GM23248 (cell line): Measurements from ENCODE around the gene GRIK5. TPM values are rescaled to one million over a fixed set of nuclear protein-coding genes. Genes with fewer than 3 reads are reported as not detected.

ENCODE experiments used
- DNase-seq: peaks from one replicate; pipeline ENCODE4 v3.0.0-alpha.2; 2015
- H2AFZ ChIP-seq: fragments of 200-600 bp; sonication (generic); 2 replicates; pipeline ENCODE4 v1.6.1; 2016; ENCODE audit warnings: antibody characterized with exemption
- H3F3A ChIP-seq: fragments of 200-600 bp; sonication (generic); 2 replicates; pipeline ENCODE4 v1.6.1; 2016; ENCODE audit warnings: mild to moderate bottlenecking, antibody characterized with exemption, mixed run types; ENCODE audit not compliant: insufficient read depth
- H3K27ac ChIP-seq: fragments of 200-600 bp; sonication (generic); 2 replicates; pipeline ENCODE4 v1.5.1; 2016; ENCODE audit warnings: mild to moderate bottlenecking
- H3K27me3 ChIP-seq: fragments of 200-600 bp; sonication (generic); replicated peaks from 2 replicates; pipeline ENCODE4 v1.6.1; 2016; ENCODE audit warnings: mild to moderate bottlenecking; ENCODE audit not compliant: insufficient read depth
- H3K36me3 ChIP-seq: fragments of 200-600 bp; sonication (generic); 2 replicates; pipeline ENCODE4 v1.6.1; 2016; ENCODE audit warnings: low read depth, mild to moderate bottlenecking
- H3K4me1 ChIP-seq: fragments of 200-600 bp; sonication (generic); 2 replicates; pipeline ENCODE4 v1.6.1; 2016; ENCODE audit warnings: mild to moderate bottlenecking; ENCODE audit not compliant: insufficient read depth
- H3K4me2 ChIP-seq: fragments of 200-600 bp; sonication (generic); one replicate; pipeline ENCODE4 v1.6.1; 2016; ENCODE audit warnings: mild to moderate bottlenecking; ENCODE audit not compliant: unreplicated experiment
- H3K4me3 ChIP-seq: fragments of 200-600 bp; sonication (generic); 2 replicates; pipeline ENCODE4 v1.5.1; 2016; ENCODE audit warnings: mild to moderate bottlenecking
- H3K79me2 ChIP-seq: fragments of 200-600 bp; sonication (generic); 2 replicates; pipeline ENCODE4 v1.6.1; 2016; ENCODE audit warnings: mild to moderate bottlenecking; ENCODE audit not compliant: insufficient read depth
- H3K9ac ChIP-seq: fragments of 200-600 bp; sonication (generic); 2 replicates; pipeline ENCODE4 v1.6.1; 2016; ENCODE audit warnings: mild to moderate bottlenecking
- H3K9me2 ChIP-seq: fragments of 200-600 bp; sonication (generic); 2 replicates; pipeline ENCODE4 v1.6.1; 2016; ENCODE audit warnings: mixed run types, mild to moderate bottlenecking, moderate library complexity; ENCODE audit not compliant: insufficient read depth
- H3K9me3 ChIP-seq: fragments of 200-600 bp; sonication (generic); one replicate; pipeline ENCODE4 v1.6.1; 2017; ENCODE audit warnings: low read depth
- H4K20me1 ChIP-seq: fragments of 200-600 bp; sonication (generic); 2 replicates; pipeline ENCODE4 v1.6.0; 2016; ENCODE audit not compliant: insufficient read depth
- EZH2 ChIP-seq: fragments of 200-600 bp; sonication (generic); IDR thresholded peaks from 2 replicates; pipeline ENCODE4 v1.6.1; 2018; ENCODE audit warnings: antibody characterized with exemption, mild to moderate bottlenecking; ENCODE audit not compliant: insufficient read depth, poor library complexity, severe bottlenecking
- EZH2phosphoT487 ChIP-seq: fragments of 200-600 bp; sonication (generic); IDR thresholded peaks from 2 replicates; pipeline ENCODE4 v1.6.1; 2018; ENCODE audit warnings: antibody characterized with exemption, moderate library complexity, mild to moderate bottlenecking, low read depth; ENCODE audit not compliant: insufficient read depth
- WGBS, 2 experiments: methylation state at CpG; one replicate each; pipeline ENCODE4 v1.1.6; 2015 to 2017; ENCODE audit warnings: low lambda C conversion rate in 2 of 2, low coverage in 1 of 2; ENCODE audit errors: missing lambda C conversion rate in 2 of 2; 5-methylcytosine and 5-hydroxymethylcytosine counted together
- in situ Hi-C: fragments of 300-500 bp; cut with MboI; formaldehyde crosslinking; loops from 2 replicates; pipeline ENCODE4 v1.15.0; 2020
- polyA plus RNA-seq: library from polyadenylated mRNA; unstranded; fragments of >200 nt; fragmentation: Nextera tagmentation; extraction: Ambion mirVana; gene quantifications from 2 replicates; pipeline ENCODE4 v1.2.1, GENCODE V29; 2016
- total RNA-seq: library from RNA; depleted of rRNA; stranded (reverse); fragments of >200 nt; shearing (Covaris generic); gene quantifications from 2 replicates; pipeline ENCODE4 v1.2.3, GENCODE V29; 2014

GRIK5 gene
- total and polyA plus RNA-seq, 2 experiments from 2014 or later = not detected

DNA sequence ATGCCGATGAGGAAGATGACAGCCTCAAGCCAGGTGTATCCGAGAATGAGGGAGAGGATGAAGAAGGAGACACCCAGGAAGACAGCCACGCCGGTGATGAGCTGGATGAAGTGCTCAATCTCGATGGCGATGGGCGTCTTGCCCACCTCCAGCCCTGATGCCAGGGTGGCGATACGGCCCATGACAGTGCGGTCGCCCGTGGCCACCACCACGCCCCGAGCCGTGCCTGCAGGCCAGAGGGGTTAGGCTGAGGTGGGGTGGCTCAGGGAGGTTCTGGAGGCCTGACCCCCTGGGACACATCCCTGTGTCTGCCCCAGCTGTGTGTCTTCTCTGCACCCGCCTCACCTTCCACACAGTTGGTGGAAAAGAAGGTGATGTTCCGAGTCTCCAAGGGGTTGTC lies 85.0 kb downstream of the GRIK5 start:
- Histone ChIP-seq H2AFZ (no peak overlapping the region), H3K9me3 (no peaks in the 10 kb centered on the region), H3K4me1 (no peaks in the 10 kb centered on the region), H4K20me1 (no peaks in the 10 kb centered on the region), H3K9ac (no peak overlapping the region), H3K27me3 (peaks cover 19% of the 10 kb centered on the region; the same call in 1 of the 2 replicates), H3K27ac (no peak overlapping the region), H3K9me2 (no peaks in the 10 kb centered on the region), H3K4me2 (no peak overlapping the region), H3F3A (no peaks in the 10 kb centered on the region), H3K36me3 (no peaks in the 10 kb centered on the region), H3K4me3 (no peak overlapping the region), H3K79me2 (no peaks in the 10 kb centered on the region)
- no peak for TF ChIP-seq EZH2phosphoT487
- no peak for TF ChIP-seq EZH2
- WGBS, 2 experiments = 83 to 85% methylated on average over 17 of the region's 17 CpGs
- no peak for DNase-seq
- in situ Hi-C loops = no loop called here

DNA sequence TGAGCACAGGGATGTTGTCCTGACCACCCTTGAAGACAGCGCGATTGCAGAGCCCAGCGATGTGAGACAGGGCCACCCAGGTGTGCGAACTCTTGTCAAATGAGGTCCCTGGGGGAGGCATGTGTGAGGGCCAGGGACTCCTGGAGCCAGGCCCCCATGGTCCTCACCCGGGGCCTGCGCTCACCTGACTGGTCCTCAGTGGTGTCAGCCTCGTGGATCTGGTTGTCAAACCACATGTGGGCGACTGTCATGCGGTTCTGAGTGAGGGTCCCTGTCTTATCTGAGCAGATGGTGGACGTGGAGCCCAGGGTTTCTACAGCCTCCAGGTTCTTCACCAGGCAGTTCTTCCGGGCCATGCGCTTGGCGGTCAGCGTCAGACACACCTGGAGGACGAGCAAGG lies 88.3 kb downstream of the GRIK5 start:
- no peaks in the 10 kb centered on the region for H3K9me3 ChIP-seq
- H4K20me1 ChIP-seq = no peaks in the 10 kb centered on the region
- H3K79me2 ChIP-seq = no peaks in the 10 kb centered on the region
- H3K9ac ChIP-seq = no peak overlapping the region
- no peaks in the 10 kb centered on the region for H3K36me3 ChIP-seq
- no peak overlapping the region for H2AFZ ChIP-seq
- WGBS, 2 experiments = 79% methylated on average over 12 to 15 of the region's 15 CpGs
- no peaks in the 10 kb centered on the region for H3K9me2 ChIP-seq
- H3K27ac ChIP-seq = no peak overlapping the region
- H3K27me3 ChIP-seq = peaks cover under 1% of the 10 kb centered on the region; the same call in 1 of the 2 replicates
- H3K4me2 ChIP-seq = no peak overlapping the region
- no peak overlapping the region for H3K4me3 ChIP-seq
- TF ChIP-seq EZH2 (no peak), EZH2phosphoT487 (no peak)
- H3K4me1 ChIP-seq = no peaks in the 10 kb centered on the region
- no peak for DNase-seq
- in situ Hi-C loops = no loop called here
- no peaks in the 10 kb centered on the region for H3F3A ChIP-seq

DNA sequence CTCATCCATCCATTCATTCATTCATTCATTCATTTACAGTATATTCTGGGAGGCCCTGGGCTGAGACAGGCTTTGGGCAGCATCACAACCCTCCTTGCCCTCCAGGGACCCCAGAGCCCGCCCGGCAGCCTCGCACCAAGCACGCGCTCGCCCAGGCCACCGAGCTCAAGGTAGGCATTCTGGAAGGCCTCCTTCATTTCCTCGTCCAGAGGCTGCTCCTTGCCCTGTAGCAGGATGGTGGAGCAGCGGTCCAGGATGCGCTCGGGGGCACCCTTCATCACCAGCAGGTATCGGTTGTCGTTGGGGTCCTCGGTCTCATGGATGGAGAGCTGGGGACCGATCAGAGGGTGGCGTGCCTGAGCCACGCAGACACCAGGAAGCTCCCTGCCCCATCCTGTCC lies 91.5 kb downstream of the GRIK5 start:
- H3F3A ChIP-seq = no peaks in the 10 kb centered on the region
- H4K20me1 ChIP-seq = no peaks in the 10 kb centered on the region
- H3K36me3 ChIP-seq = no peaks in the 10 kb centered on the region
- TF ChIP-seq EZH2 (no peak), EZH2phosphoT487 (no peak)
- no peak overlapping the region for H3K4me3 ChIP-seq
- H3K9me3 ChIP-seq = no peaks in the 10 kb centered on the region
- no peaks in the 10 kb centered on the region for H3K79me2 ChIP-seq
- no peak overlapping the region for H3K4me2 ChIP-seq
- no peak overlapping the region for H2AFZ ChIP-seq
- WGBS, 2 experiments = 87% methylated on average over 14 to 17 of the region's 17 CpGs
- in situ Hi-C loops = no loop called here
- no peak overlapping the region for H3K9ac ChIP-seq
- no peaks in the 10 kb centered on the region for H3K9me2 ChIP-seq
- no peak overlapping the region for H3K27ac ChIP-seq
- no peak for DNase-seq
- no peaks in the 10 kb centered on the region; the same call in 1 of the 2 replicates for H3K27me3 ChIP-seq
- H3K4me1 ChIP-seq = no peaks in the 10 kb centered on the region

DNA sequence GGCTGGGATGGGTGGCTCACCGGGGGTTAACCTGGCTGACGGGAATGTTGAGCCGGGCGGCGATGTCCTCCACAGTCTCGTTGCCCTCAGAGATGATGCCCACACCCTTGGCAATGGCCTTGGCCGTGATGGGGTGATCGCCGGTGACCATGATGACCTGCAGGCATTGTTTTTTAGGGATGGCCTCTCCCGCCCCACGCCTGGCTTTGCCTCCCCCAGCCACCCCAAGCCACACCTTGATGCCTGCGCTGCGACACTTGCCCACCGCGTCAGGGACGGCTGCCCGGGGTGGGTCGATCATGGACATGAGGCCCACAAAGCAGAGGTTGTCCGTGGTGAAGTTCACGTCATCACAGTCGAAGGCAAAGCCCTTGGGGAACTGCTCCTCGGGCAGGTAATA lies 92.1 kb downstream of the GRIK5 start:
- Histone ChIP-seq H3K79me2 (no peaks in the 10 kb centered on the region), H3F3A (no peaks in the 10 kb centered on the region), H3K27me3 (no peaks in the 10 kb centered on the region; the same call in 1 of the 2 replicates), H3K4me2 (no peak overlapping the region), H3K9me3 (no peaks in the 10 kb centered on the region), H3K36me3 (no peaks in the 10 kb centered on the region), H2AFZ (no peak overlapping the region), H3K9ac (no peak overlapping the region), H4K20me1 (no peaks in the 10 kb centered on the region), H3K4me1 (no peaks in the 10 kb centered on the region), H3K27ac (no peak overlapping the region), H3K9me2 (no peaks in the 10 kb centered on the region), H3K4me3 (no peak overlapping the region)
- TF ChIP-seq EZH2 (no peak), EZH2phosphoT487 (no peak)
- in situ Hi-C loops = no loop called here
- 71 to 75% methylated on average over 19 to 22 of the region's 22 CpGs for WGBS, 2 experiments
- no peak for DNase-seq

DNA sequence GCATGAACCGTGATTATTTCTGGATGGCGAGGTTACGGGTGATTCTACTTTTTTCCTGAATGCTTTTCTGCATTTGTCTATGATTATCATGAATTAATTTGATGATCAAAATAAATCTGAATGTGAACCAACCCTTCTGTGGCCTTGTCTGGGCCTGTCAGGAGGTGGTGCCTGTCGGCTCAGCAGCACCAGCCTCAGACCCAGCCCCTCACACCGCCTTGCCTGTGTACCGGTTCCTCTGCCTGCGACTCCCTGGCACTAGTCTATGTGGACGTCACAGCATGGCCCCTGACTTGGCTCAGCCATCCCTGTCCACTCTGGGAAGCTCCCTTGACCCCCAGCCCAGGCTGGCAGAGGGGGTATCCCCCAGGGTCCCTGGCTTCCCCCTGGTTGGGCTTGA lies 95.4 kb downstream of the GRIK5 start:
- no peak overlapping the region for H3K27ac ChIP-seq
- H3K9me2 ChIP-seq = no peaks in the 10 kb centered on the region
- no peaks in the 10 kb centered on the region for H4K20me1 ChIP-seq
- DNase-seq = no peak
- no peaks in the 10 kb centered on the region; the same call in 1 of the 2 replicates for H3K27me3 ChIP-seq
- H3K4me1 ChIP-seq = no peaks in the 10 kb centered on the region
- 67 to 72% methylated on average over 8 of the region's 8 CpGs for WGBS, 2 experiments
- no peaks in the 10 kb centered on the region for H3K36me3 ChIP-seq
- H3K4me2 ChIP-seq = no peak overlapping the region
- H3K9ac ChIP-seq = no peak overlapping the region
- in situ Hi-C loops = no loop called here
- TF ChIP-seq EZH2phosphoT487 (no peak), EZH2 (no peak)
- no peaks in the 10 kb centered on the region for H3F3A ChIP-seq
- no peak overlapping the region for H2AFZ ChIP-seq
- H3K79me2 ChIP-seq = no peaks in the 10 kb centered on the region
- no peak overlapping the region for H3K4me3 ChIP-seq
- H3K9me3 ChIP-seq = no peaks in the 10 kb centered on the region
